ENCODE results near the gene DDX6. TPM values are rescaled to one million over a fixed set of nuclear protein-coding genes. Genes with fewer than 3 reads are reported as not detected.

Gene DDX6
- total and polyA plus RNA-seq, 2 of the 8 experiments (the other 6 are each of a cell fraction or from before 2014, with no cell fraction given): 29.8 to 181 TPM

DNA sequence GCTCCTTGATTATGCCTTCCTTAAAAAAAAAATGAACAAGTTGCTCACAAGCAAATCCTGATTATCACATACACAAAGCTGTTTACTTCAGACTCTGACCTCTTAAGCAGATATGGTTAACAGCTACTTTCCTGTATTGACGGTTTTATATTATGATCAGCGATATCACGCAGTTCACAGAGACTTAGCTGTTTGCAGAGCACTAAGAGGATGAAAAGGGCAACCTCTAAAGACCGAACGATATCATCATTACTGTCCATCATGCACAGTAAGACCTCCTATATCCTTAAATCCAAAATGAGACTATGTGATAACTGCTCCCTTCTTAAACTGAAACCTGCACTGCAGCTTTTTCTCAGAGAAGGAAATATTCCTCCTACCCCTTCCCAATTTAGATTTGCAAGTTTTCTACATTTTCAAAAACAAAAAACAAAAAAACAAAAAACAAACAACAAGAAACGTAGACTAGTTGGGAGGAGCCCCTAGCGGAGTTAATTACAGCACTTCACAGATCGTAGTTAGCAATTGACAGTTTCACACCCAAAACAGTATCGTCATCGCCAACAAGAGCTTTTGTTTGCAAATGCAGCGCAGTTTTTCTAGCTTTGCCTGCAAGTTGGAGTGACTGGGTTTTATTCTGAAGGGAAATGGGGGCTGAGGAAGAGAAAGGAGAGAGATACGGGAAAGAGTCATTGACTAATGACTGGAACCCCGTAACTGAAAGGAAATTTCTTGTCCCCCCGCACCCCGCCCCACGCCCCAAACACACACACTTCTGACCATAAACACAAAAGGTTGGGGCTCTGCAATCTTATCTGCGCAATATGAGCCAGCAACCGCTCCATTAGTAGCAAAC is 1.2 kb downstream of the DDX6 start:
- H4K20me1 ChIP-seq (replicated peaks in 1 of 2; ENCODE audit: control insufficient read depth in 1 of 2, insufficient read depth in 2 of 2, low read length in 2 of 2): peaks cover 9 to 15% of the 10 kb centered on the region in 2 experiments
- peaks cover 0 to 3% (median 2%) of the 10 kb centered on the region in 4 experiments; a peak in 3 of 7 replicates for H3K4me1 ChIP-seq (replicated peaks in 1 of 4; ENCODE audit: control insufficient read depth in 3 of 4, insufficient read depth in 4 of 4, low read length in 3 of 4)
- peak overlapping the region; percentile 90 to 91 for H3K4me2 ChIP-seq (ENCODE audit: insufficient read depth in 1 of 2, low read depth in 2 of 2, low read length in 2 of 2)
- no peaks in the 10 kb centered on the region for H3K27me3 ChIP-seq (replicated peaks in 1 of 4; ENCODE audit: control insufficient read depth in 3 of 4, extremely low read depth in 1 of 4, insufficient read depth in 3 of 4, low read length in 3 of 4)
- no peak overlapping the region for H4K5ac ChIP-seq (ENCODE audit: insufficient read length, low read depth, low read length)
- no peak overlapping the region for H3K14ac ChIP-seq (ENCODE audit: insufficient read length)
- FAIRE-seq: no peak
- peak overlapping the region; percentile 99; the same call in 1 of the 2 replicates for H4K8ac ChIP-seq (ENCODE audit: extremely low read depth, insufficient read depth, low read length)
- H4K91ac ChIP-seq (replicated peaks; ENCODE audit: insufficient read length, low read length): no peak overlapping the region
- H2BK12ac ChIP-seq (ENCODE audit: low read depth, low read length): no peak overlapping the region; the same call in 1 of the 2 replicates
- ChIA-PET POLR2A (ENCODE audit: partially characterized antibody) (interaction anchor here (0.6 to 6.5 kb wide), 29 partner anchors 10 to 354 kb away, joined by 3 to 101 read pairs (median 4); partner anchors contain the start of gene CXCR5), CTCF (ENCODE audit: partially characterized antibody) (interaction anchor here (0.6 to 3.5 kb wide), 26 partner anchors 12 to 1239 kb away, joined by 3 to 16 read pairs (median 4); partner anchors contain the start of genes CXCR5 and UPK2)
- no peak overlapping the region for H2BK15ac ChIP-seq (ENCODE audit: low read length)
- H3K56ac ChIP-seq (replicated peaks; ENCODE audit: insufficient read length, low read depth, low read length): peak overlapping the region; percentile 97
- no peak overlapping the region for H3K18ac ChIP-seq (ENCODE audit: extremely low read depth, low read length)
- peaks cover 8% of the 10 kb centered on the region for H3K23me2 ChIP-seq (ENCODE audit: low read depth, low read length)
- peak in 1 of 2 experiments; percentile 49 for DNase-seq (ENCODE audit: low read depth in 1 of 2, low spot score in 2 of 2)
- H3K4ac ChIP-seq (replicated peaks; ENCODE audit: insufficient read length, low read depth, low read length): no peak overlapping the region
- H3K9ac ChIP-seq (replicated peaks in 1 of 4; ENCODE audit: extremely low read depth in 1 of 4, low read depth in 3 of 4, low read length in 3 of 4): peak overlapping the region; percentile 89 to 97 (median 94)
- peak overlapping the region; percentile 99 for H3K27ac ChIP-seq (ENCODE audit: low read depth, low read length)
- no peaks in the 10 kb centered on the region for H3K79me1 ChIP-seq (ENCODE audit: low read depth, low read length)
- TF ChIP-seq SIN3A (conservative IDR thresholded peaks at IDR 0.05 in 1 of 2, IDR thresholded peaks at IDR 0.05 in 1 of 2; ENCODE audit: low read depth in 1 of 2, low read length in 2 of 2) (0 out of 4 replicates have a peak, but pooled peaks have one; percentile 51 to 58), KDM1A (IDR thresholded peaks at IDR 0.05; ENCODE audit: borderline replicate concordance, low read length) (no peak), POLR2A (IDR thresholded peaks at IDR 0.05; ENCODE audit: control extremely low read depth in 1 of 2, low read depth in 2 of 2, low read length in 2 of 2) (peak in 1 of 2 experiments; percentile 22; a peak in 1 of 3 replicates), GABPA (IDR thresholded peaks at IDR 0.05; ENCODE audit: borderline replicate concordance, insufficient read depth, low read length) (no peak)
- peak overlapping the region; percentile 99 for H2BK5ac ChIP-seq (ENCODE audit: low read depth, low read length)
- no peaks in the 10 kb centered on the region for H3K9me3 ChIP-seq (ENCODE audit: insufficient read depth in 2 of 2, low read depth in 1 of 2, low read length in 1 of 2)
- peaks cover 2 to 18% (median 5%) of the 10 kb centered on the region in 4 experiments; a peak in 6 of 8 replicates for H3K36me3 ChIP-seq (ENCODE audit: control insufficient read depth in 2 of 4, insufficient read depth in 4 of 4, low read length in 3 of 4)
- H2AFZ ChIP-seq (ENCODE audit: low read length): no peak overlapping the region
- H3K79me2 ChIP-seq (ENCODE audit: control insufficient read depth in 1 of 2, insufficient read depth in 2 of 2, low read length in 2 of 2): peaks cover 39 to 73% of the 10 kb centered on the region in 2 experiments
- 13% methylated on average over 18 of the region's 18 CpGs; no CpG with 5 or more reads in 1 of the 2 experiments for WGBS, 2 experiments (ENCODE audit: extremely low coverage in 1 of 2, insufficient coverage in 1 of 2, insufficient read length in 1 of 2, insufficient replicate concordance in 2 of 2, low coverage in 1 of 2, low lambda C conversion rate in 2 of 2, missing lambda C conversion rate in 1 of 2)
- no peak overlapping the region for H2AK5ac ChIP-seq (ENCODE audit: low read depth, low read length)
- H2BK120ac ChIP-seq (replicated peaks; ENCODE audit: low read depth, low read length): no peak overlapping the region
- H2BK20ac ChIP-seq (ENCODE audit: low read length): no peak overlapping the region
- H3K23ac ChIP-seq (ENCODE audit: insufficient read length): no peak overlapping the region
- H3K4me3 ChIP-seq (ENCODE audit: extremely low read depth in 1 of 4, insufficient read depth in 2 of 4, low read depth in 3 of 4, low read length in 4 of 4): peak overlapping the region; percentile 88 to 100 (median 93)
